GM12872 (cell line): ENCODE measurements around the gene POU3F2.

Experiments
- TF ChIP-seq, protein P1 (sequence below): IDR thresholded peaks from 3 replicates; pipeline ENCODE4 v1.5.1; 2011; ENCODE audit warnings: low read depth, mild to moderate bottlenecking, low read length, moderate library complexity; ENCODE audit not compliant: insufficient read depth

Gene POU3F2

DNA sequence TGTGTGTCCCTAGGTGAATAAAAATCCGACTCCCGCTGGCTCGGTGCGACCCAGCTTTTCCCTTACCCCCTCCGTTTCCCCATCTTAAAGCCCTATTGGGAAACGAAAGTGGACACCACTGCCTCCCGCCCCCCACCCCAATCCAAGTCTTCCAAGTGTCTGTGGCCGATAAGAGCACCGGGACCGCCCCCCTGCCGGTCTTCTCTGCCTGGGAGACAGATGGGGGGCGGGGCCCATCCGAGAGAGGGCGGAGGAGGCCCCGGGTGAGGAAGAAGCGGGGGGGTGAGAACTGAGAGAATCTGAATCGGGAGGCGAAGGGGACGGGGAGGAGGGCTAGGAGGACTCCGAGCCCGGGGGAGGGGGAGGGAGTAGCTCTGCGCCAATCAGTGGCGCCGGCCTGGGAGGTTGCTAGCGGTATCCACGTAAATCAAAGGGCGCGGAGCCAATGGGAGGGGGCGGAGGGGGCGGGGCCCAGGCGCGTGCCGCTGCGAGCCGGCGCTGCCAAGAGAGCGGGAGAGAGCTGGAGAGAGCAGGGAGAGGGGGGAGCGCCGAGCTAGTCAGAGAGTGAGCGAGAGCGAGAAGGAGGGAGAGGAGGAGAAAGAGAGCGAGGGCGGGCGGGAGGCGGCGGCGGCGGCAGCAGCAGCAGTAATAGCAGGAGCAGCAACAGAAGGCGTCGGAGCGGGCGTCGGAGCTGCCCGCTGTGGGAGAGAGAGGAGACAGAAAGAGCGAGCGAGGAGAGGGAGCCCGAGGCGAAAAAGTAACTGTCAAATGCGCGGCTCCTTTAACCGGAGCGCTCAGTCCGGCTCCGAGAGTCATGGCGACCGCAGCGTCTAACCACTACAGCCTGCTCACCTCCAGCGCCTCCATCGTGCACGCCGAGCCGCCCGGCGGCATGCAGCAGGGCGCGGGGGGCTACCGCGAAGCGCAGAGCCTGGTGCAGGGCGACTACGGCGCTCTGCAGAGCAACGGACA is at the start of gene POU3F2:
POU3F2 (plus strand) TSS at position 515 of the 972 bp plus-strand sequence; CDS start at position 815, 300 bp downstream.
- TF ChIP-seq, protein P1, sequence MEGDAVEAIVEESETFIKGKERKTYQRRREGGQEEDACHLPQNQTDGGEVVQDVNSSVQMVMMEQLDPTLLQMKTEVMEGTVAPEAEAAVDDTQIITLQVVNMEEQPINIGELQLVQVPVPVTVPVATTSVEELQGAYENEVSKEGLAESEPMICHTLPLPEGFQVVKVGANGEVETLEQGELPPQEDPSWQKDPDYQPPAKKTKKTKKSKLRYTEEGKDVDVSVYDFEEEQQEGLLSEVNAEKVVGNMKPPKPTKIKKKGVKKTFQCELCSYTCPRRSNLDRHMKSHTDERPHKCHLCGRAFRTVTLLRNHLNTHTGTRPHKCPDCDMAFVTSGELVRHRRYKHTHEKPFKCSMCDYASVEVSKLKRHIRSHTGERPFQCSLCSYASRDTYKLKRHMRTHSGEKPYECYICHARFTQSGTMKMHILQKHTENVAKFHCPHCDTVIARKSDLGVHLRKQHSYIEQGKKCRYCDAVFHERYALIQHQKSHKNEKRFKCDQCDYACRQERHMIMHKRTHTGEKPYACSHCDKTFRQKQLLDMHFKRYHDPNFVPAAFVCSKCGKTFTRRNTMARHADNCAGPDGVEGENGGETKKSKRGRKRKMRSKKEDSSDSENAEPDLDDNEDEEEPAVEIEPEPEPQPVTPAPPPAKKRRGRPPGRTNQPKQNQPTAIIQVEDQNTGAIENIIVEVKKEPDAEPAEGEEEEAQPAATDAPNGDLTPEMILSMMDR = no peak

DNA sequence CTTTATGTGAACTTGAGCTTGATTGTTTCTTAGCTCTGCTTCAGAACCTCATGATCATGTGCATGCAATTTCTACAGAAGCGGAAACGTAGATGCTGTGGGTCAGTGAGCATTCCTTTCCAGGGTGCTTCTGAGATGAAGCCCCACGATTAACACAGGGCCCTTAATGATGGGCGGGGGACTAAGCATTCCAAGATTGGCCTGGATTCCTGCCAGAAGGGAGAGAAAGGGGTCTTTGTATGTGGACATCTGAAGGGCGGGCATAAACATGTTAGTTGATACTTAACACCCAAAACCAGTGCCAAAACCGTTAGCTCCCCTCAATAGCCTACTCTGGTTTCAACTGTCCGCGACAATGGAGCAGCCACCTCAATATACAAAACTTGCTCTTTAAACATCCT is 46.9 kb upstream of the POU3F2 start:
- TF ChIP-seq, protein P1 = no peak

DNA sequence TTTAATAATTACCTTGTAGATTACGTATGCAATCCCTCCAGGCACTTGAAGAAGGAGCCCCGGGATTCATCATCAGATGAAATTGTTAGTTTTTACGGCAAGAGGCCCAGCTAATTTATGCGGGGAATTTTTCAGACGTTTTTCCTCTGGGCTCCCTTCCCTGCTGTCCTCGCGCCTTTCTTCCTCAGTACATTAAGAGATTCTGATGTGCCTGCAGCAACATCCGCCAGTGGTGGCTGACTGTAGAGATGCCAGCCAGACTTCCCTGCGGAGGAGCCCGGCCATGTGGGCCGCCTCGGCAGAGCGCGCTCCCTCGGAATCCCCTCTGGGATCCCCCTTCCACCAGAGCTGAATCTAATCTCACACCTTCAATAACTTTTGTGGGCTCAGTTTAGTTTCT is 46.4 kb upstream of the POU3F2 start:
- TF ChIP-seq, protein P1 = no peak

DNA sequence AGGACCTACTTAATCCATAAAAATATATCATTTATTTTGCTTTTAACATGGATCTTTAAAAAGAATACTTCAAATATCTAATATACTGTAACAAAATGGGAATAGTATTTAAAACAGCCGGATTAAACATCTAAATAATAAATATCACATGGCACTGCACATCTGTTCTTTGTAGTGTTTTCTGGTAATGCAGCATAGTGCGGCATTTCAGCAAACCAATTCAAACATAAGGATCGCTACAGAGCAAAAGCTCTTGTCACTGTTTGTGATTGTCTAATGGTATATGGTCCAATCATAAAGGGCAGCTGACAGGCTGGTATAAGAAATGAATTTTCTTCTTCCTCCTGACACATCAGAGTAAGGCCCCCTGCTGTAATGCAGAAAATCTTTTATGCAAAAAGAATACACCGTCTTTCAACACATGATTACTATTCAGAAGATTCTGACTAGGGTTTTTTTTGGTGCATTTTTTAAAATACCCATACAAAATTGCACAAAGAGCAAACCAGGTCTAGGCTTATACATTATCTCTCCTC is 40.0 kb upstream of the POU3F2 start:
- TF ChIP-seq, protein P1 = no peak

DNA sequence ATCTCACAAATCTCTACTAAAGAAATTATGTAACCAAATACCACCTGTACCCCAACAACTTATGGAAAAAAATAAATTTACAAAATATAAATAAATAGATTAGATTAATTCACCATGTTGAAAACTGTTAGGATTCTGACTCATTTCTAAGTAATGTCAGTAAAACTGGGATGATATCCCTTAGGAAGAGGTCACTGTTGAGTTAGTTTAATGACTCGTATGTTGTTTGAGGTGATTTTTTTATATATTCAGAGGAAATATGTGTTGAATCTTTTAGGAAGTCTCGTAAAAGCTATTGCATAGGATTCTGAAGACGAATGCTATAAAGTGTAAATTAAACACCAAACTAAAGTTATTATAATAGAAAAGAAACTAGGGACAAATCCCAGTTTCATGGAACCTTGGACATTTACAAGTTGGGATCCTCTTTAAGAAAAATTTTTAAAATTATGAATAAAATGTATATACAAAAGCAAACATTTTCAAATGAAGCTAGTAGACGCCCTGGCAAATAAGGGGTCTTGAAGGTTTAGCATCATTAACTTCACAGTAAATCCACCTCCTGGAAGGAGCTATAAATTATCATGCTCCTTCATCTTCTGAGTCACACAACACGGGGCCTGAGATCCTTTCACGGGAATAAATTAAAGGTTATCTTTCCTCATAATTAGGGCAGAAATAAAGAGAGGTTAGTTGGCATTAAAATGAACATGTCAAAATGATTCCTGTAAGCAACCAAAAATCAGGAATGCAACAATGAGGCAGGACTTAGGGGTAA is 37.0 kb upstream of the POU3F2 start:
- TF ChIP-seq, protein P1 = no peak

DNA sequence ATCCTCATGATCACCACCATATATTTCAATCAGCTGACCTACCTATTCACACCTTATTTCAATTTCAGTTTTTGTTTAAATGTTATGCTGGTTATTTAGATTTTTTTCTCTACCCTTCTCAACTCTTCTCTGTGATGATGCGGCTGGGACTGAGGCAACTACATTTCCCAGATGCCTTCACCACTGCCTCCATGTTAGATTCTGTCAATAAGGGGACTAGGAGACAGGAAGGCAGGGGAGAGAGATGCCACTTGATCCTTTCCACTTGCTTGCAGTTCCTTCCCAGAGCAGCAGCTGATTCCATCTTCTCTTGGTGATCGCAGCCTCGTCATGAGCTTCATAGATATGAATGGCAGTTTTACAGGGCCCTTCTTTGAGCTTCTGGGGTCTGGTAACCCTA is 33.5 kb upstream of the POU3F2 start:
- TF ChIP-seq, protein P1 = no peak
